G401.6 (cell line): ENCODE data around the gene BRPF1.

Experiments used
- FAIRE-seq: peaks from 2 replicates; lab custom pipeline; 2012; peaks lifted over from hg19 to GRCh38; lab: Jason Lieb, UNC

BRPF1 gene, protein sequence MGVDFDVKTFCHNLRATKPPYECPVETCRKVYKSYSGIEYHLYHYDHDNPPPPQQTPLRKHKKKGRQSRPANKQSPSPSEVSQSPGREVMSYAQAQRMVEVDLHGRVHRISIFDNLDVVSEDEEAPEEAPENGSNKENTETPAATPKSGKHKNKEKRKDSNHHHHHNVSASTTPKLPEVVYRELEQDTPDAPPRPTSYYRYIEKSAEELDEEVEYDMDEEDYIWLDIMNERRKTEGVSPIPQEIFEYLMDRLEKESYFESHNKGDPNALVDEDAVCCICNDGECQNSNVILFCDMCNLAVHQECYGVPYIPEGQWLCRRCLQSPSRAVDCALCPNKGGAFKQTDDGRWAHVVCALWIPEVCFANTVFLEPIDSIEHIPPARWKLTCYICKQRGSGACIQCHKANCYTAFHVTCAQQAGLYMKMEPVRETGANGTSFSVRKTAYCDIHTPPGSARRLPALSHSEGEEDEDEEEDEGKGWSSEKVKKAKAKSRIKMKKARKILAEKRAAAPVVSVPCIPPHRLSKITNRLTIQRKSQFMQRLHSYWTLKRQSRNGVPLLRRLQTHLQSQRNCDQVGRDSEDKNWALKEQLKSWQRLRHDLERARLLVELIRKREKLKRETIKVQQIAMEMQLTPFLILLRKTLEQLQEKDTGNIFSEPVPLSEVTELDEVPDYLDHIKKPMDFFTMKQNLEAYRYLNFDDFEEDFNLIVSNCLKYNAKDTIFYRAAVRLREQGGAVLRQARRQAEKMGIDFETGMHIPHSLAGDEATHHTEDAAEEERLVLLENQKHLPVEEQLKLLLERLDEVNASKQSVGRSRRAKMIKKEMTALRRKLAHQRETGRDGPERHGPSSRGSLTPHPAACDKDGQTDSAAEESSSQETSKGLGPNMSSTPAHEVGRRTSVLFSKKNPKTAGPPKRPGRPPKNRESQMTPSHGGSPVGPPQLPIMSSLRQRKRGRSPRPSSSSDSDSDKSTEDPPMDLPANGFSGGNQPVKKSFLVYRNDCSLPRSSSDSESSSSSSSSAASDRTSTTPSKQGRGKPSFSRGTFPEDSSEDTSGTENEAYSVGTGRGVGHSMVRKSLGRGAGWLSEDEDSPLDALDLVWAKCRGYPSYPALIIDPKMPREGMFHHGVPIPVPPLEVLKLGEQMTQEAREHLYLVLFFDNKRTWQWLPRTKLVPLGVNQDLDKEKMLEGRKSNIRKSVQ (N-terminal part only)

DNA sequence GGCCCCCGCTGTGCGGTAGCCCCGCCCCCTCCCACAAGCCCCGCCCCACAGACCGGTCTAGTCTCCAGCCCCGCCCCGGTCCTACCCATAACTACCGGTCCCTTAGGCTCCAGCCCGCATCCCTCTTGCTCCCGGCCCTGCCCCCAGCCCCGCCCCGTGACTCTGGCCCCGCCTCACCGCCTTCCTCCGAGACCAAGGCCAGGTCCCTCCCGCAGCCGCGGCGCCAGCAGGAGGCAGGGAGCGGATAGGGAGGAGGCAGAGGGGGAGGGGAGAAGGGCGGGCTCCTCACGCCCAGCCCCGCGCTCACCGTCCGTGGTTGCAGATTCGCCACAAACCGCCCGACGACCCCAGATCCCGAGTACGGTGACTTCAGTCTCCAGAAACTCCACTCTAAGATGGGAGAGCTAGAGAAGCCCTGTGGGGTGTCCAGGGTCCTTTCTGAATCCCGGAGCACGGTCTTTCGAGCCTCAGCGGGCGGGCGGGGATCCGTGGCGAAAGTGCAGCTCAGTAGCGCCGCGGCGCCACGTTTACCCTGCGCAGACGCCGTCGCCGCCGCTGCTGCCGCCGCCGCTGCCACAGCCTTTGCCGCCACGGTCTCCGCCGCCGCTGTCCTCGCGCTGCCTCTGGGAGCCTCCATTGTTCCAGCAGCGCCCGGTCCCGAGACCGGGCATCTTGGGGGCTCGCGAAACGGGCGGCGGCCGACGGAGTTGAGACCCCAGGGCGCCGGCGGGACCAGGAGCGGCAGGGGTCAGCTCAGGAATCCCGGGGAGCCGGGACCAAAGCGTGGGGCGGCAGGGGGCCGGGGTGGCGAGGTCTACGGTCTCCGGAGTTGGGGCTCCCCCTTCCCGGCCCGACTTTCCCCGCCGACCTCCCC is at the start of gene BRPF1:
TSS of gene BRPF1 (plus strand) at position 530 of the 874 bp plus-strand sequence. CDS start 2,406 bp downstream, outside the sequence.
- FAIRE-seq = peak; percentile 41

DNA sequence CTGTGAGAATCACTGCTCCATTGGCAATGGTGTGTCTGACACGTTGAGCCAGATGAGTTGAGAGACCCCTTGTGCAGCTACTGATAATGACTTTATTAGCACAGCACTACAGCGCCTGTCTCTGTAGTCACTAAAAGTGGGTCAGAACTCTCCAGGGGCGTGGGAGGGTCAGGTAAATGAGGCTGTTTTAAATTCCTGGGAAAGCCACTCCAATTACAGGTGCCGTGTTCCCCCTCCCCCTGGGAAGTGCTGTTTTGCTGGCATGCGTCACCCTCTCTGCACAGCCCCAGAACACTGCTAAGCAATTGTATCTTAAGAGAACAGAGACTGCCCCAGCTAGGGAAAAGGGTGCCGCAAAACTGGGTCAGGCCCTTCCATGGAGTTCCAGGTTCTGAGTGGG is 49.4 kb upstream of the BRPF1 start:
- no peak for FAIRE-seq

DNA sequence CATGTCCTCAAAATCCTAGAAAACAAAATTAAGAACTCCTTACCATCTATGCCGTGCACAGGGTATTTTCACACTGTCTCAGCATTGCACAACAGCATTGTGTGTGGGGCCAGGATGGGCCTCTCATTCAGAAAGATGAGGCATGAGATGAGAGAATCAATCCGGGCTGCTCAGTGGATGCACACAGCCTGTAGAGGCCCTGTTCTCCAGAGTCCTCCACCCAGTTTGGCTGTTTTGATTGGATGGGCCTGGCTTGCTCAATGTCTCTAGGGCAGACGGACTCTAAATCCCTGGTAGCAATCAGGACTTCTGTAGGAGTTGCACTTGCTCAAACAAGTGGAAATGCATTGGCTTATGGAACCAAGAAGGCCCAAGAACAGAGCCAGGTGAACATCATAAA is 48.1 kb upstream of the BRPF1 start:
- FAIRE-seq = no peak

DNA sequence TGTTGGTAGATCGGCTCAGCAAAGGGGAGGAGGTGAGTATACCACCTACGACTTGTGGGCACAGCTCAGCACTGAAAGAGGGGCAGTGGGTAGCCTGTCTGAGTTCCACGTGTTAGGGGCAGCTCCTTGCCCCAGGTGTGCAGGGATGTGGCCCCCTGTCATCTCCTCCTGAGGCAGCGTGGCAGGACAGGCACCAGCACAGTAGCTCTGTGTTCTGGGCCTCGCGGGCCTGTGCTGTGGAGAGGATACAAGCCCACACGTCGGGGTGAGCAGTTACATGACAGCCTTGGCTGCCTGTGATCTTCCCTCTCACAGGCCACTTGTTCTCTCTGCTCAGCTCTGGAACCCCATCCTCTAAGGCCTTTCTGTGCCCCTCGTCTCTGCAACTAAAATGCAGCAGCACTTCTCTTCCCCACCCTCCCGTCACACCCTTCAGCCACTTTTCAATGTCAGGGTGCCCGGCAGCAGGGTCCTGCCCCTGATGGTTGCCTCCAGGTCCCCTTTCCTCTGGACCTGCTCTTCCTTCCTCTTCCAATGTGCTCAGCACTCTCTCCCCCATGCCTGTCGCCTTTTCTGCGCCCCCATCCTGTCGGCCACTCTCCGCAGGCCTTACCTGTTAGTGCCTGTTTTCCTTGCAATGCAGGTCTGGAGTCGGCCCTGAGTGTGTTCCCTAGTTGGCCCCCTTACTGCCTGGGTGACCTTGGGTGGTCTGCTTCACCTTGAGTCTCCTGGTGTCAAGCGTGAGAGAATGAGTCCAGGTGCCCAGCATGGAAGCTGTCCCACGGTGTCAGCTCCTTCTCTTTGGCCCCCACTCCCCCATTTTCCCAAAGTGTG is 46.1 kb upstream of the BRPF1 start:
- FAIRE-seq = no peak

DNA sequence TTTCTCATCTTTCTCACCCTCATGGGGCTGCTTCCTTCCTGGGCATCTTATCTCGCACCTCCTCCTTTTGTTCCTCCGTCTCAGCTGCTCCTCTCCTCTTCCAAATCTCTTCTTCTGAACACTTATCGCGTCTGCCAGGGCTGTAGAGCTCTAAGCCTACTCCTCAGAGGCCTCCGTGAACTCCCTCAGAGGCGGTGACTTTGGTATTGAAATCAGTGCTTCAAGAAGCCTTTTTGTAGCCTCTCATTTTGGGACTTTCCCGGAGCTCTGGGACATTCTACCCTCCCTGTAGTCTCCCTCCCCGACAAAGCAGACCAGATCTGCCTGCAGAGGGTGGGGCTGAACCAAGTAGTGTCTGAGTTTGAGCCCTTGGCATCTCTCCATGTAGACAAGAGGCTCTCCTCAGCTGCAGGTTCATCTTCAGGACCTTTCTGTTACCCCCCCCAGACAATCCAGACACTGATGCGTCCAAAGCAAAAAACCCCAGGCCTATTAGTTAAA is 45.4 kb upstream of the BRPF1 start:
- no peak for FAIRE-seq

DNA sequence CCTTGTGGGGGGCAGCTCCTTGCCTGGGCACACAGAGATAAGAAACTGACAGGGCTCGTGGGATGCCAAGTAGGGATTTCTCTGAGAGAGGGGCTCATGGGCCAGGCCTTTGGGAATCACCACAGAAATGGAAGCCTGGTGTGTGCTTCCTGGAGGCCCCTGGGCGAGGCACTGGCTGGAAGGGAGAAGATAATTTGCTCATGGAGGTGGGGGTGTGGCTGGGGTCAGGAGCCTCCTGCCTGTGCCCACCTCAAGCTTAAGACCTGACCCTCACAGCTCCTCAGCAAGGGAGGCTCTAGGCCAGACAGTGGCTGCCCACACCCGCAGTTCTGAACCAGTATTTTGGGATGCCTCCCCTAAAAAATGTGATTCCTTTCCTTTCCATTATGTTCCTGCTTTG is 44.8 kb upstream of the BRPF1 start:
- no peak for FAIRE-seq

DNA sequence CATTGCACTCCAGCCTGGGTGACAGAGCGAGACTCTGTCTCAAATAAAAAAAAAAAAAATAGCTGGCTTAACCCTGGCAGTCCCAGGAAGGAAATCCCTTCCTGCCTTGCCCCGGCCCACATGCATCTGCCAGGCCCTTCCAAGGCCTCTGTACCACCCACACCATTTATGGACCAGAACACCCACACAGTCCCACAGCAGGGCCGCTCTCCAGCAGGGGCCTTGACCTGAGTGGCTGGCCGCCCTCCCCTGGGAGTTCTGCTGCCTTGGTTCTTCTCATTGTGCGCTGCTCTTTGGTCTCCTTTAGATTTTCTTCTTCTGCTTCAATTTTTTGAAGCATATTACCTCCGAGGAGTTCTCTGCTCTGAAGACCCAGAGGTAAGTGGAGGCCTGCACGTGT is 44.0 kb upstream of the BRPF1 start:
- no peak for FAIRE-seq

DNA sequence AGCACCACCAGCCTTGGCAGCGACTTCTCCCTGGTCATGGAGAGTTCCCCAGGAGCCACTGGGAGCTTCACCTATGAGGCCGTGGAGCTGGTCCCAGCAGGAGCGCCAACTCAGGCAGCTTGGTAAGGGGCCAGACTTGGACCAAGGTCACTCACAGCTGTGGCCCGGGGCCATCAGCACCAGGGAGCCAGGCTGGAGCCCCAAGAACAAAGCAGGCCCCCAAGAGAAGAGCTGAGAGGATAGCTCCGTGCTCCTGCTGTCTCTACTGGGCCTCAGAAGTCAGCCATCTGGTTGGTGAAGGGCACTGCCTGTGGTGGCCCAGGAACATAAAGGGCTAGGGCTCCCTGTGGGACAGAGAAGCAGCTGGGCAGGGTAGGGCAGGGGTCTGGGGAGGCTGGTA is 42.6 kb upstream of the BRPF1 start:
- FAIRE-seq = no peak

DNA sequence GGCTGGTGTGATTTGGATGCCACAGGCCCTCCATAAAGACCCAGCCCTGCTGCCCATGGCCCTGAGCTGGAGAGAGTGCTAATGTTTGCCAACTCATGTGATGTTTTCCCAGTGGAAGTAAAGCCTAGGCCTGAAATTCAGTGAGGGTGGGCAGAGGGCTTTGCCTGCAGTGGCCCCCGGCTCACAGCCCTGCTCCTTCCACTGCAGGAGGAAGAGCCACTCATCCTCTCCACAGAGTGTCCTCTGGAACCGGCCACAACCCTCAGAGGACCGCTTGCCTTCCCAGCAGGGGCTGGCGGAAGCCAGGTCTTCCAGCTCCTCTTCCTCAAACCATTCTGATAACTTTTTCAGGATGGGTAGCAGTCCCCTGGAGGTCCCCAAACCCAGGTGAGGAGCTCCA is 41.8 kb upstream of the BRPF1 start:
- FAIRE-seq = no peak

DNA sequence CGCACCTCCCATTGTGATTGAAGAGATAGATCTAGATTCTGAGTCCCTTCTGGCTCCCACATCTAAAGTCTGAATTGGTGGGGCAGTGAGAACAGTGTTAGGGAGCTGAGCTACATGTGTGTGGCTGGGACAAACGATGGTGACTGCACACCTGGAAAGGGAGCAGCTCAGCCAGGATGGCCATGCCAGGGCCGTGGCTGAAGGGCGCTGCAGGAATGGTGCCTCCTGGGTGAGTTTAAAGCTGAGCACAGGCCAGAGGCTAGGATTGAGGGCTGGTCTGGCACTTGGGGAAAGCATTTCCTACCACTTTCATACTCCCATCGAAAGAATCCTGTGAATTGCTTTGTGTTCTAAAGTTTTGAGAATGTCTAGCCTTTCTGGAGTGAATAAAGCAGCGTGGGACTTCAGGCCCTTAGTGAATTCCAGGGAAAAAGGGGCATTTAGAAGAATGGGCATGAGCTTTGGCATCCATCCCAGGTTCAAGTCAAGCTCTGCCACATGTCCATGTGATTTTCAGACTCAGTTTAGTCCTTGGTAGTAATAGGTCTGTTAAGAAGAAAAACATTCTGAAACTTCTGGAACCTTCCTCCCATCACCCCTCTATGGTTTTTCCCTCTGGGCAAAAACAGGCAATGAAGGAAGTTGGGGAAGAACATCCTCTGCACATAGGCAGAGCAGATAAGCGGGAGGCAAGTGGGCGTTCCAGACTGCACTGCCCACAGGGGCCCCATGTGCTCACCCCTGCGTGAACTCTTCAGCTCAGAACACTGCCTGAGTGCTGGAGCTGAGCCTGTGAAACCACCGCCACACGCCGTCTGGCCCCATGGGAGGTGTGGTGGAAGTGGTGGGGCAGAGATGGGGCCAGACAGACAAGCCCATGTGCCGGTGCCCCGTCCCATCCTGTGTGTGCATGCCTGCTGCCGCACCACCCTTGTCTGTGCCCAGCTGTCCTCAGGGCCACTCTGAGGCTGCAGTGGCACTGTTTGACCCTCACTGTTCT is 40.8 kb upstream of the BRPF1 start:
- FAIRE-seq = no peak

DNA sequence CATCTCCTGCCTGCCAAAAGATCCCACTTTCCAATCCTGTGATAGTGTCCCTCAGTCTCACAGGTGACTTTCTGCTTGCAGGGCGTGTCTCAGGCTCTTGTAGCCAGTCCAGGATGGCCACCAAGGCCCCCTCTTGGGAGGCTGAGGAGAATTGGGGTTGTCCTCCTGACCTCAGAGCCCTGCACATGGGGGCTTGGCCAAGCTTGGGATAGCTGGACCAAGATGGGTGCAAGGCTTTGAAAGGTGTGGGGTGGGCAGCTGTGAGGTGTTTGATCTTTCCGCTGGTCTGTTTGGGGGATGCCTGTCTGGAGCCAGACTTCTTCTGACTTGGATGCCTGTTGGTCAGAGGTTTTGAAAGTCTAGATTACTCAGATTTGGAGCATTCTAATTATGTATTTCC is 39.9 kb upstream of the BRPF1 start:
- FAIRE-seq = no peak

DNA sequence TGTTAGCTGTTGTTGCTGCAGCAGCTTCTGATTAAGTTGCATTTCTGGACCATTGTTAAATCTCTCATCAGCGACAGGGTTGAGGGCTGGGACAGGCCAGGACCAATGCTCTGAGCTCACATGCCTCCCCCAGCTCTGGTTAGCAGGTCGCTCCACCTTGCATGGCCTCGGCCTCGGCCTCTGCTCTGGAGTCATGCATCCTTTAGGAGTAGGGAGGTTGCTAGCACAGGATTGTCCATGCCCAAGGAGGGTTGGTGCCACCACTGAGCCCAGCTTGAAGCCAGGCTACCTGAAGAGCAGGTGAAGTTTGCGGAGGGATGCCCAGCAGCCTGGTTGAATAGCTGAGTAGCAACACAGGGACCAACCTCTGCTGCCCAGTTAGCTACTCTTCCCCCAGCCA is 39.1 kb upstream of the BRPF1 start:
- no peak for FAIRE-seq

DNA sequence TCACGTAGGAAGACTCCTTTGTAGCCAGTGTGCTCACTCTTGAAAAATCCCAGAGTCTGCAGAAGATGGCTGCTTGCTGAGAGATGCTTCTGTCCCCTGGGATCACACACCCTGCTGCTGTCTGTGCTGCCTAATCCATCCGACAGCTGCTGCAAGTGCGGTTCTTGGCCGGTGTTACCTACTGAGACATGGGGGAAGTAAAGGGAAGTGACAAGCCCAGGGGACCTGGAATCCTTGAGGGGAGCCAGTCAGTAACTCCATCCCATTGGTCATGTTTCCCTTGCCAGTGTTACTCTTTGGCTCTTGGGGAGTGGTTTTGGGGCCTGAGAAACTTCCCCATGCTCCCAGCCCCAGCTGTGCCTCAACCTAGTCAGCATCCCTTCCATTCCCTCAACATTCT is 36.2 kb upstream of the BRPF1 start:
- FAIRE-seq = no peak

DNA sequence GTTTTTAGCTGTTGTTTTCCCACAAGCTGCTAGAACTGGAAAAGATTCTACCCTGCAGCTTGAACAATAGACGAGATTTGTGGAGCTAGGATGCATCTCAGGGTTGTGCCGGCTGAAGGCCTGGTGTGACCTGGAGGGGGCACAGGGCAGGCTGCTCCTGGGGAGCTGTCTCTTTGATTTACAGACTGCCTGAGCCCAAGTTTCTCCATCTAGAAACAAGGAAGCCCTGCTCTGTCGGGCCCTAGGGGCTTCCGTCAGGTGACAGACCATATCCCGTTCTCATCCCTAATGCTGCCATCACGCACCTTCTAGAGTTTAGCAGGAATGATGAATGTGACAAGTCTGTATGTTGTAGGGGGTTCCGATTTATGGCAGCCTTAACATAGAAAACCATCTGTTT is 35.8 kb upstream of the BRPF1 start:
- FAIRE-seq = no peak

DNA sequence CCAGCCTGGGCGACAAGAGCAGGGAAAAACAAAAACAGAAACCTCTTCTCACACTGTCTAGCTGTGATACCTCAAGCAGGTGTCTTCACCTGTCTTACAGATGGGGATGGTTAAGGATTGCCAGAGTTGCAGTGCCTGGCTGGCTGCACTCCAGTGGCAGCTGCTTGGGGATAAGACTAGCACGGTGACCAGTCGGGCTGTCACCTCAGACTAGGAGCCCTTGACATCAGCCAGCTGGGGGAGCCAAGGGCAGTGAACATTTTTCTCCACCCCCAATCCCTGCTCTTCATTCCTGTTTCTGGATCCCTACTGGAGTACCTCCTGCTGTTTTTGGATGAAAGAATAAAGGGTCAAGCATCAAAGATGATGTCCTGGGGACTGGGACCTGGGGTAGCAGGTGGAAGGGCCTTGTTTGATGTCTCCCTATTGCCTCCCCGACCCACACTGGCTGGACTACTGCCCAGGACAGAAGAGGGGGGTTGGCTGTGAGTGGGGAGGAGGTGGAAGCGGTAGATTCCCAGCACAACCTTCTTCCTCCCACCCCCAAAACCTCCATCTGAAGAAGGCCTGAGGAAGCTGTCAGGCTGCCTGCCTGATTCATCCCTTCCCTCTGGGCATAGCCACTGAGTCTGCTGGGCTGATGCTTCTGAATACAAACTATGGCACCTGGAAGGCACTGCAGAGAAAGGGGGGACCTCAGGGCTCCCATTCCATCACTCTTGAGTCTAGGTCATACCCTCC is 34.9 kb upstream of the BRPF1 start:
- no peak for FAIRE-seq

DNA sequence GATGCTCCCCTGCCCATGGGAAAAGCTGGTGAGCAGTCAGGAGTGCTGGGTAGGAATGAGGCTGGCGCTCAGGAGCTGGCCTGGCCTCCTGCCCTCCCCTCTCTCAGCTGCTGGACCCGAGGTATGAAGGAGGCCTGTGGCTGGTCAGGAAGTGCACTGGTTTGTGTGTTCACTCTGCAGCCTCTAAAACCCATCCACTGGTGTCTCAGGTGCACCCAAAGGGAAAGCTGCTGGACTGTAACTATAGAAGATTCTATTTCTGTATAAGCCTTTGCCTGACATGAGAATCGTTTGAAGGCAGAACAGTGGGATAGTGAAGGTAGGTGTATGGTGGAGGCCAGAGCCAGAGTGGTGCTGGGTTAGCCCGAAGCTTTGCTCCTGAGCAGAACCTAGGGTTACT is 33.6 kb upstream of the BRPF1 start:
- no peak for FAIRE-seq

DNA sequence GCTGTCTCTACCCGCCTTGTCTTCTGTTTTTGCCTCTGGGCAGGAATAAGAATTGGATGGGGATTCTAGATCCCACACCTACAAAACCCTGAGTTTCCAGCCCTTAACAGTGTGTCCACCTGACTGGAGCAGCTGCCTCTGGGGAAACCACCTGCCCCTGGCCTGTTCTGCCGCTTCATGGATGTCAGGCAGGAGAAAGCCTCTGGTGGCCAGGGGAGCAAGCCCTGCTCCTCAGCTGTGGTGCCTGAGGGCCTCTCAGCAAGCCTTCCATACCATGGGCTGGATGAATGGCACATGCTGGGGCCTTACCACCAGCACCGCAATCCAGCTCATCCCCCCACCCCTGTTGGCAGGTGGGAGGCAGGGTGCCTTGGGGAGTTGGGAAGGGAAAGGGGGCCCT is 33.2 kb upstream of the BRPF1 start:
- no peak for FAIRE-seq

DNA sequence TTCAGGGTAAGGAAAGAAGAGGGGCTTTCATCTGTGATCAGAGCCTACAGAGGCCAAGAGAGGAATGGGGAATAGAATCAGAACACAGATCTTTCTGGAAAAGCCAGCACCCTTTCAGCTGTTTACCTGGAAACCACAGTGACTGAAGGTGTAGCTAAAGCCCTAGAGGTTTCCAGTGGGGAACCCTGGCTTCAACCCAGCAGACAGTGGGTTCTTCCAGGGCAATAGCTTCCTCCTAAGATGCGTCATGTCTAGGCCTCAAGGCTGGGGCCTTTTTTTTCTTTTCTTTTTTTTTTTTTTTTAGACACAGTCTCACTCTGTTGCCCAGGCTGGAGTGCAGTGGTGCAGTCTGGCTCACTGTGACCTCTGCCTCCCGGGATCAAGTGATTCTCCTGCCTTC is 31.0 kb upstream of the BRPF1 start:
- FAIRE-seq = no peak

DNA sequence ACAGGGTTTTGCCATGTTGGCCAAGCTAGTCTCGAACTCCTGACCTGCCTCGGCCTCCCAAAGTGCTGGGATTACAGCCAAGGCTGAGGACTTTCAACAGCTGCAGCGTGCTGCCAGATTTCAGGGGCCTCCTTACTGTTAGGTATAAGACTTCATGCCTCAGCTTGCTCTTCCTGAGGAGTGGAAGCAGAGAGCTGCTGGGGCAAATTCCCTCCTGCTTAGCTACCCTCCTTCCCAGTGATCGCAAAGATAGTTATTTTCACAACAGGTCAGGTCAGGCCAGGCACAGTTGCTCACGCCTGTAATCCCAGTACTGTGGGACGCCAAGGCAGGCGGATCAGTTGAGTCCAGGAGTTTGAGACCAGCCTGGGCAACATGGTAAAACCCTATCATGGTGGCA is 30.5 kb upstream of the BRPF1 start:
- FAIRE-seq = no peak
